Measurements from ENCODE around the gene PLCB1. TPM values are rescaled to one million over a fixed set of nuclear protein-coding genes. Genes with fewer than 3 reads are reported as not detected.

PLCB1 gene
- total and polyA plus RNA-seq, 10 of the 15 experiments (the other 5 are each of a cell fraction or from before 2014, with no cell fraction given), result 0.05 to 5.3 (median 0.17) TPM; not detected in 1

DNA sequence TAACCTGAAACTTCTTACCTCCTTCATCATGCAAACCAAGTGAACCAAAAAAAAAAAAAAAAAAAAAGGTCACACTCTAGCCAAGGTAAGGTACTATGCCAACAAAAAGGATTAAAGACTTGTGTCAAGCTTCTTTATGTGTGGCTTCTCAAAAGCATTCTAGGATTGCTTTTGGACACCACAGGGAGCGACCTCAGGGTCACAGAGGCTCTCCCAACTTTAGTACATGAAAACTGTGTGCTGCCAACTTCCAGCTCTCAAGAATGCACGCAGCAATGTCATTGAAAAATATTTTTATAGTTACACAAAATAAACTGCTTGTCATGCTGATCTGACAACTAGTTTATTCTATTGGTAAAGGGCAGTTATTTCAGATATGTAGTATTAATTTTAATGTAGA is 243.8 kb downstream of the PLCB1 start (continued):
- TF ChIP-seq ATF7 (IDR thresholded peaks at IDR 0.05; ENCODE audit: low read depth), result no peak
- TF ChIP-seq CREM (IDR thresholded peaks at IDR 0.05; ENCODE audit: low read depth), result no peak

DNA sequence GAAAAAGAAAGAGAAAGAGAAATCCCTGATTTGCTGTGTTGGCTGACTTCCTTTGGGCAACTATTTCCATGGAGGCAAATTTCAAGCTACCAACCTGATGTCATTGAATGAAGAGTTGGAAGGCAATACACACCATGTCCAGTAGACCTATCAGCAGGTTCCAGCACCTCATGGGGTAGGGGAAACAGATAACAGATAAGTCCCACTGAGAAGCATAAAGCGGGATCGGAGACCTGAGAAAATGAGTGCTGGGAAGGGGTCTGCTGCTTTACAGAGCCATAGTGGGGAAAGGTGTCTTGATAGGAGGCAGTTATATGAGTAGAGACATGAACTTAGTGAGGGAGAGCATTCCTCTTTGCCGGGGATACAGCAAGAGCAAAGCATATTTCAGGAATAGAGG is 244.9 kb downstream of the PLCB1 start:
- FAIRE-seq, result no peak
- RAD21 ChIA-PET (ENCODE audit: unreplicated experiment), result no interaction called here
- intact Hi-C loops (cut with micrococcal nuclease; ENCODE audit: unreplicated experiment), result no loop called here

More for the DNA sequence above, 244.9 kb downstream of the PLCB1 start:
- Histone ChIP-seq H3K27ac (ENCODE audit: control insufficient read depth, insufficient read depth) (no peak overlapping the region), H2AFZ (ENCODE audit: control insufficient read depth, low read depth, low read length) (no peak overlapping the region), H3K4me2 (ENCODE audit: control insufficient read depth, insufficient read depth) (no peak overlapping the region), H3K4me3 (no peak overlapping the region), H3K79me2 (ENCODE audit: control insufficient read depth, insufficient read depth, low read length) (no peaks in the 10 kb centered on the region), H4K20me1 (ENCODE audit: control insufficient read depth, insufficient read depth) (no peaks in the 10 kb centered on the region), H3K9me3 (replicated peaks; ENCODE audit: control insufficient read depth, insufficient read depth, low read length) (no peaks in the 10 kb centered on the region), H3K9ac (ENCODE audit: control insufficient read depth, insufficient read depth, low read length) (no peak overlapping the region), H3K27me3 (replicated peaks in 1 of 2; ENCODE audit: control insufficient read depth in 2 of 2, insufficient read depth in 2 of 2, low read length in 1 of 2) (no peaks in the 10 kb centered on the region), H3K4me1 (ENCODE audit: control insufficient read depth, insufficient read depth, low read length) (no peaks in the 10 kb centered on the region), H3K36me3 (ENCODE audit: control insufficient read depth in 2 of 2, insufficient read depth in 2 of 2, low read length in 1 of 2) (no peaks in the 10 kb centered on the region)
- SMC1A ChIA-PET (ENCODE audit: uncharacterized antibody, unreplicated experiment), result interaction anchor here (0.6 to 1.6 kb wide), 3 partner anchors 11 to 769 kb away, joined by 3 to 4 read pairs (median 4); no protein-coding TSS in a partner anchor
- BruUV-seq (replicated peaks), result no TSS peak
- ATAC-seq (no peak), DNase-seq (ENCODE audit: low read depth, low spot score) (no peak)
- no peak for TF ChIP-seq BRCA1 (IDR thresholded peaks at IDR 0.05; ENCODE audit: low read depth, low read length)
- no peak for TF ChIP-seq IRF4 (IDR thresholded peaks at IDR 0.05; ENCODE audit: low read depth, low read length)
- no peak for TF ChIP-seq TBL1XR1 (IDR thresholded peaks at IDR 0.05; ENCODE audit: low read depth, low read length)
- no peak for TF ChIP-seq NR2C2 (IDR thresholded peaks at IDR 0.05; ENCODE audit: borderline replicate concordance, control insufficient read depth, insufficient read length, low read depth)
- TF ChIP-seq, protein P1, sequence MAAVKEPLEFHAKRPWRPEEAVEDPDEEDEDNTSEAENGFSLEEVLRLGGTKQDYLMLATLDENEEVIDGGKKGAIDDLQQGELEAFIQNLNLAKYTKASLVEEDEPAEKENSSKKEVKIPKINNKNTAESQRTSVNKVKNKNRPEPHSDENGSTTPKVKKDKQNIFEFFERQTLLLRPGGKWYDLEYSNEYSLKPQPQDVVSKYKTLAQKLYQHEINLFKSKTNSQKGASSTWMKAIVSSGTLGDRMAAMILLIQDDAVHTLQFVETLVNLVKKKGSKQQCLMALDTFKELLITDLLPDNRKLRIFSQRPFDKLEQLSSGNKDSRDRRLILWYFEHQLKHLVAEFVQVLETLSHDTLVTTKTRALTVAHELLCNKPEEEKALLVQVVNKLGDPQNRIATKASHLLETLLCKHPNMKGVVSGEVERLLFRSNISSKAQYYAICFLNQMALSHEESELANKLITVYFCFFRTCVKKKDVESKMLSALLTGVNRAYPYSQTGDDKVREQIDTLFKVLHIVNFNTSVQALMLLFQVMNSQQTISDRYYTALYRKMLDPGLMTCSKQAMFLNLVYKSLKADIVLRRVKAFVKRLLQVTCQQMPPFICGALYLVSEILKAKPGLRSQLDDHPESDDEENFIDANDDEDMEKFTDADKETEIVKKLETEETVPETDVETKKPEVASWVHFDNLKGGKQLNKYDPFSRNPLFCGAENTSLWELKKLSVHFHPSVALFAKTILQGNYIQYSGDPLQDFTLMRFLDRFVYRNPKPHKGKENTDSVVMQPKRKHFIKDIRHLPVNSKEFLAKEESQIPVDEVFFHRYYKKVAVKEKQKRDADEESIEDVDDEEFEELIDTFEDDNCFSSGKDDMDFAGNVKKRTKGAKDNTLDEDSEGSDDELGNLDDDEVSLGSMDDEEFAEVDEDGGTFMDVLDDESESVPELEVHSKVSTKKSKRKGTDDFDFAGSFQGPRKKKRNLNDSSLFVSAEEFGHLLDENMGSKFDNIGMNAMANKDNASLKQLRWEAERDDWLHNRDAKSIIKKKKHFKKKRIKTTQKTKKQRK (IDR thresholded peaks at IDR 0.05; ENCODE audit: low read depth, low read length), result no peak
- no peak for TF ChIP-seq ETV6 (conservative IDR thresholded peaks at IDR 0.05 in 1 of 2, IDR thresholded peaks at IDR 0.05 in 1 of 2; ENCODE audit: borderline replicate concordance in 1 of 2, low read depth in 1 of 2)
- TF ChIP-seq BMI1 (IDR thresholded peaks at IDR 0.05; ENCODE audit: borderline replicate concordance), result no peak
- no peak for TF ChIP-seq KDM1A (IDR thresholded peaks at IDR 0.05; ENCODE audit: borderline replicate concordance)
- TF ChIP-seq STAT1 (conservative IDR thresholded peaks at IDR 0.05), result no peak
- no peak for TF ChIP-seq SMARCA5 (IDR thresholded peaks at IDR 0.05)
- TF ChIP-seq, protein P2, sequence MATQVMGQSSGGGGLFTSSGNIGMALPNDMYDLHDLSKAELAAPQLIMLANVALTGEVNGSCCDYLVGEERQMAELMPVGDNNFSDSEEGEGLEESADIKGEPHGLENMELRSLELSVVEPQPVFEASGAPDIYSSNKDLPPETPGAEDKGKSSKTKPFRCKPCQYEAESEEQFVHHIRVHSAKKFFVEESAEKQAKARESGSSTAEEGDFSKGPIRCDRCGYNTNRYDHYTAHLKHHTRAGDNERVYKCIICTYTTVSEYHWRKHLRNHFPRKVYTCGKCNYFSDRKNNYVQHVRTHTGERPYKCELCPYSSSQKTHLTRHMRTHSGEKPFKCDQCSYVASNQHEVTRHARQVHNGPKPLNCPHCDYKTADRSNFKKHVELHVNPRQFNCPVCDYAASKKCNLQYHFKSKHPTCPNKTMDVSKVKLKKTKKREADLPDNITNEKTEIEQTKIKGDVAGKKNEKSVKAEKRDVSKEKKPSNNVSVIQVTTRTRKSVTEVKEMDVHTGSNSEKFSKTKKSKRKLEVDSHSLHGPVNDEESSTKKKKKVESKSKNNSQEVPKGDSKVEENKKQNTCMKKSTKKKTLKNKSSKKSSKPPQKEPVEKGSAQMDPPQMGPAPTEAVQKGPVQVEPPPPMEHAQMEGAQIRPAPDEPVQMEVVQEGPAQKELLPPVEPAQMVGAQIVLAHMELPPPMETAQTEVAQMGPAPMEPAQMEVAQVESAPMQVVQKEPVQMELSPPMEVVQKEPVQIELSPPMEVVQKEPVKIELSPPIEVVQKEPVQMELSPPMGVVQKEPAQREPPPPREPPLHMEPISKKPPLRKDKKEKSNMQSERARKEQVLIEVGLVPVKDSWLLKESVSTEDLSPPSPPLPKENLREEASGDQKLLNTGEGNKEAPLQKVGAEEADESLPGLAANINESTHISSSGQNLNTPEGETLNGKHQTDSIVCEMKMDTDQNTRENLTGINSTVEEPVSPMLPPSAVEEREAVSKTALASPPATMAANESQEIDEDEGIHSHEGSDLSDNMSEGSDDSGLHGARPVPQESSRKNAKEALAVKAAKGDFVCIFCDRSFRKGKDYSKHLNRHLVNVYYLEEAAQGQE (IDR thresholded peaks at IDR 0.05; ENCODE audit: low read depth, low read length), result no peak
- no peak for TF ChIP-seq IKZF2 (IDR thresholded peaks at IDR 0.05)
- TF ChIP-seq, protein P3, sequence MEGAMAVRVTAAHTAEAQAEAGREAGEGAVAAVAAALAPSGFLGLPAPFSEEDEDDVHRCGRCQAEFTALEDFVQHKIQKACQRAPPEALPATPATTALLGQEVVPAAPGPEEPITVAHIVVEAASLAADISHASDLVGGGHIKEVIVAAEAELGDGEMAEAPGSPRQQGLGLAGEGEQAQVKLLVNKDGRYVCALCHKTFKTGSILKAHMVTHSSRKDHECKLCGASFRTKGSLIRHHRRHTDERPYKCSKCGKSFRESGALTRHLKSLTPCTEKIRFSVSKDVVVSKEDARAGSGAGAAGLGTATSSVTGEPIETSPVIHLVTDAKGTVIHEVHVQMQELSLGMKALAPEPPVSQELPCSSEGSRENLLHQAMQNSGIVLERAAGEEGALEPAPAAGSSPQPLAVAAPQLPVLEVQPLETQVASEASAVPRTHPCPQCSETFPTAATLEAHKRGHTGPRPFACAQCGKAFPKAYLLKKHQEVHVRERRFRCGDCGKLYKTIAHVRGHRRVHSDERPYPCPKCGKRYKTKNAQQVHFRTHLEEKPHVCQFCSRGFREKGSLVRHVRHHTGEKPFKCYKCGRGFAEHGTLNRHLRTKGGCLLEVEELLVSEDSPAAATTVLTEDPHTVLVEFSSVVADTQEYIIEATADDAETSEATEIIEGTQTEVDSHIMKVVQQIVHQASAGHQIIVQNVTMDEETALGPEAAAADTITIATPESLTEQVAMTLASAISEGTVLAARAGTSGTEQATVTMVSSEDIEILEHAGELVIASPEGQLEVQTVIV (IDR thresholded peaks at IDR 0.05; ENCODE audit: borderline replicate concordance, partially characterized antibody), result no peak
- in situ Hi-C loops (cut with MboI), result no loop called here
- CTCF ChIA-PET, result interaction anchor here (1.3 to 1.4 kb wide), 2 partner anchors 10 to 12 kb away, joined by 3 to 6 read pairs; no protein-coding TSS in a partner anchor
- POLR2A ChIA-PET, result no interaction called here
- WGBS (ENCODE audit: insufficient coverage, insufficient replicate concordance, low lambda C conversion rate, missing lambda C conversion rate), result 44% methylated on average over 3 of the region's 3 CpGs
